GM19397 (cell line): ENCODE results near the gene SPNS2.
"Not testable (repeated sequence)": the region's sequence is repeated elsewhere in the genome, so short reads cannot be mapped to it uniquely, and the experiment has no call there.

Source experiments
- ATAC-seq: cut with Tn5 transposase; IDR thresholded peaks from one replicate; pipeline ENCODE4 v1.9.1; 2021; ENCODE audit warnings: mild to moderate bottlenecking, moderate library complexity; ENCODE audit not compliant: unreplicated experiment

SPNS2 gene

GRCh38 chr17:4562015-4562969 is 63.6 kb downstream of the SPNS2 start:
- no peak for ATAC-seq

GRCh38 chr17:4565209-4566141 is 66.8 kb downstream of the SPNS2 start:
- no peak for ATAC-seq

- no peak for ATAC-seq
These were observed 68.1 kb downstream of the SPNS2 start for GRCh38 chr17:4566785-4567184.

GRCh38 chr17:4569591-4569990 is 70.9 kb downstream of the SPNS2 start:
- ATAC-seq: no peak

- ATAC-seq: no peak
These were observed 73.5 kb downstream of the SPNS2 start for GRCh38 chr17:4572131-4572530.

- no peak for ATAC-seq
These were observed 74.4 kb downstream of the SPNS2 start for GRCh38 chr17:4573115-4573514.

- ATAC-seq: no peak
These were observed 75.0 kb downstream of the SPNS2 start for GRCh38 chr17:4573669-4574068.

- no peak for ATAC-seq
These were observed 75.9 kb downstream of the SPNS2 start for GRCh38 chr17:4574448-4575045.

- ATAC-seq: no peak
These were observed 77.5 kb downstream of the SPNS2 start for GRCh38 chr17:4576161-4576558.

GRCh38 chr17:4576729-4577322 is 78.1 kb downstream of the SPNS2 start:
- no peak for ATAC-seq

- ATAC-seq: no peak
These were observed 78.8 kb downstream of the SPNS2 start for GRCh38 chr17:4577386-4577993.

GRCh38 chr17:4578349-4578748 is 79.7 kb downstream of the SPNS2 start:
- ATAC-seq: not testable (repeated sequence)

- no peak for ATAC-seq
These were observed 81.0 kb downstream of the SPNS2 start for GRCh38 chr17:4579678-4580077.

GRCh38 chr17:4580291-4580690 is 81.6 kb downstream of the SPNS2 start:
- no peak for ATAC-seq

- no peak for ATAC-seq
These were observed 83.4 kb downstream of the SPNS2 start for GRCh38 chr17:4582101-4582501.

GRCh38 chr17:4582691-4583090 is 84.0 kb downstream of the SPNS2 start:
- no peak for ATAC-seq

- no peak for ATAC-seq
These were observed 84.5 kb downstream of the SPNS2 start for GRCh38 chr17:4583206-4583605.

- ATAC-seq: no peak
These were observed 85.1 kb downstream of the SPNS2 start for GRCh38 chr17:4583782-4584100.

GRCh38 chr17:4584101-4584916 is 85.6 kb downstream of the SPNS2 start, which contains the start of gene SMTNL2:
TSS of gene SMTNL2 (plus strand) at chr17:4584529. CDS start at chr17:4584606, 77 bp downstream.
- no peak for ATAC-seq
